GM21786 (cell line): Measurements from ENCODE around the gene GIT2.
"Not testable (repeated sequence)": the region's sequence is repeated elsewhere in the genome, so short reads cannot be mapped to it uniquely, and the experiment has no call there.

Source experiments
- ATAC-seq: cut with Tn5 transposase; IDR thresholded peaks from one replicate; pipeline ENCODE4 v1.9.1; 2021; ENCODE audit not compliant: unreplicated experiment

The GIT2 gene

DNA sequence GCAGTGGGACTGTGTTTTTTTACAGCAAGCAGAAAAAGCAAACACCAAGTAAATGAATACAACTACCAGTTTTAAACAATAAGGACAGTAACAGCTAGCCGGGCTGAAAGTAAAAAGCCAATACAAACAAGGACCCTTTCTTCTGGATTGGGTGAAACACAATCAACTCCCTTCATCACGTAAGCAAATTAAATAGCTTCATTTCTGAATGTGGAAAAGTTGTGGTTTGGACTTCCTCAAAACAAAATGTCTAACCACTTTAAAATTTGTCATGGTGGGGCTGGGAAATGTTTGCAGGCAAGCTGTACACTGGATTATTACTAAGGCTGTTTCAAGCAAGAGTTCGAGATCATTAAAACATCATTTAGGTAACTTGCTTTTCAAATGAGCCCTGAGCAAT is 48.6 kb downstream of the GIT2 start:
- no peak for ATAC-seq

DNA sequence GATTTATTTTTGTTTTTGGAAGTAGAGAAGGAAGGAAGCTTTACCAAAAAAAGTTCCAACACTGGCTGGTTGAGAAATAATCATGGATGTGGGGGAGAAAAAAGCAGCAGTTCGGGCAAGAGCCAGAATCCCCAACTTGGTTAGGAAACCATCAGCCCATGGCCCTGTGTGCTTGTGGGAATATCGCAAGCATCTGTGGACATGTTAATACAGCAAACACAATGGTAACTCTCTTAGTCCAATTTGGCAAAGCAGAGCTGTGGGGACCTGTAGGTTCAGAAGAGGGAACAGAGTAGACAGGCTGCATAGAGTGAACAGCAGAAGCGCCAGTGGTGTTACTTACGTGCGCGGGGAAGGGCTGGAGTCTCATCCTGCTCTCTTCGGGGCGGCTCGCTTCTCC is 49.3 kb downstream of the GIT2 start:
- ATAC-seq, result no peak

DNA sequence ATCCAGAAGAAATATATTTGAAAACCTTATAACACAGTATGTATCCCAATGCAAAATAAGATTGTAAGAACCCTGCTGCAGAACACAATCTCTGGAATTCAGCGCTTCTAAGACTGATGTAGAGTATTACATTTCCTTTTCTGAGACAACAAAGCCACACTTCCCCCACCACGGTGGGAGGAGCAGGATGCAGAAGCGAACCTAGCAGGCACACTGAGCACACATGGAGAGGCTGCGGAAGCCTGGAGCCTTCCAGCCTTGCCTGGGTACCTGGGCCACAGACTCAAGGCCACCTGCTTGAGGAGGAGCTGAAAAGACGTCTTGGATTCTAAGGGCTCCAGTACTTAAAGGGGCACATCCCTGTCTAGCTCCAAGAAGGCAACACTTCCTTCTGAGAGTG is 49.7 kb downstream of the GIT2 start:
- no peak for ATAC-seq

DNA sequence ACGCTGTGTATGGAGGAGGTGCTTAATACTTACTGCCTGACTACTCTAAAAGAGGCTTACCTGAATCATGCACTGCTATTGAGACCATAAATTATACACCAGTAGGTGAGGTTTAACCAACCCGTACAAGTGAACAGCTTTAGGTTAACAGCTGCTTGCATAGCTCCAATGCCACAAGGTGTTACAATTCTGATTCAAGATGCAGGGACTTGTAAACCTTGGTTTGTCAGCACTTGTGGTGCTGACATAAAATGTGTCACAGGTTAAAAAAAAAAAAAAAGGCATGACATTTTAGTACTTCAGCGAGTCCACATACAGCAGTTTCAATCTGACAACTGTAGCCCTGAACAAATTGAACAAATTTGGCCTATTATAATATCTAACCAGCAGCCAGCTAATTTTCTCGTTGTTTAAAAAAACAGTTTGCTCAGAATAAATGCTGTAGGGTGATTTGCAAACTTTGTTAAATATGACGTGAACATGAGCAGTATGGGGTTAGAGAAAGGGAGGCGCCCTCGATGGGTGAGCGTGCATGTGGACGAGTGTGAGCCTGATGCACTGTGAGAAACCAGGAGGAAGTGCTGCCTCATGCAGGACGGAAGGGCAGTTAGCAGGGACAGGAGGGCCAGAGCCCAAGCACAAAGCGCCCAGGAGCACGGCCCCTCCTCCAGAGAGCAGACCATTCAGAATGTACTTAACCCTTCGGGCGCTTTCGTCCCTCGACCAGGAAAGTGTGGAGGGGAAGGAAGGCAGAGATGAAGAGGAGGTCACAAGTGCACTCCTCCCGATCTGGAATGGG is 51.4 kb downstream of the GIT2 start:
- ATAC-seq, result no peak

DNA sequence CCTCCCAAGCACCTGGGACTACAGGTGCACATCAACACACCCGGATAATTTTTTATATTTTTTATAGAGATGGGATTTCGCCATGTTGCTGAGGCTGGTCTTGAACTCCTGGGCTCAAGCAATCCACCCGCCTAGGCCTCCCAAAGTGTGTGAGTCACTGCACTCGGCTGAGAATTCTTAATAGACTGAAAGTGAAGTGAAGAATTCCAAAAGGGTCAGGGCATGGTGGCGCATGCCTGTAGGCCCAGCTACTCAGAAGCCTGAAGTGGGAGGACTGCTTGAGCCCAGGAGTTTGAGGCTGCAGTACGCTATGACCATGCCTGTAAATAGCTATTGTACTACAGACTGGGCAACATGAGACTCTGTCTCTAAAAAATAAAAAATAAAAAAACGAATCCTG is 52.4 kb downstream of the GIT2 start:
- ATAC-seq, result no peak

DNA sequence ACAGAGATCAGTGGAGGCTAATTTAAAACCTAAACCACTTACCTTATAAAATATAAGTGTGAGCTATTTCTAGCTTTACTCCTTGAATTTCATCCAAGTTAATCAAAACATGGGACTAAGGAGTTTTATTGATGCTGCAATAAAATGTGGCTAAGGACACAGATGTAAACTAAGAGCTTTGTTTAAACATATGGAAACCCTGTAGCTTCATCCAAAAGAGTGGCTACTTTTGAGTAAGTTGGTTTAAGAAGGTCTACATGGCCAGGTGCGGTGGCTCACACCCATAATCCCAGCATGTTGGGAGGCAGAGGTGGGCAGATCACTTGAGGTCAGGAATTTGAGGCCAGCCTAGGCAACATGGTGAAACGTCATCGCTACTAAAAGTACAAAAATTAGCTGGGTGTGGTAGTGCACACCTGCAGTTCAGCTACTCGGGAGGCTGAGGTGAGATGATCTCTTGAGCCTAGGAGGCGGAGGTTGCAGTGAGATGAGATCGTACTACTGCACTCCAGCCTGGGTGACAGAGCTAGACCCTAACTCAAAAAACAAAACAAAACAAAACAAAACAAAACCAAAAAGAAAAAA is 55.7 kb downstream of the GIT2 start:
- no peak for ATAC-seq

DNA sequence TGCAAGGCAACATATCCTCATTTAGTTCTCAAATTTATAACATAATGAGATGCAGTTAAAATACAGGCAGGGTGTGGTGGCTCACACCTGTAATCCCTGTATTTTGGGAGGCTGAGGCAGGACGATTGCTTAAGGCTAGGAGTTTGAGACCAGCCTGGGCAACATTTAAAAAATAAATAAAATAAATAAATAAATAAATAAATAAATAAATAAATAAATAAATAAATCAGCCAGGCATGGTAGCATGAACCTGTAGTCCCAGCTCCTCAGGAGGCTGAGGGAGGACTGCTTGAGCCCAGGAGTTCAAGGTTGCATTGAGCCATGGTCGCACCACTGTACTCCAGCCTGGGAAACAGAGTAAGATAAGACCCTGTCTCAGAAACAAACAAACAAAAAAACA is 56.7 kb downstream of the GIT2 start:
- no peak for ATAC-seq

DNA sequence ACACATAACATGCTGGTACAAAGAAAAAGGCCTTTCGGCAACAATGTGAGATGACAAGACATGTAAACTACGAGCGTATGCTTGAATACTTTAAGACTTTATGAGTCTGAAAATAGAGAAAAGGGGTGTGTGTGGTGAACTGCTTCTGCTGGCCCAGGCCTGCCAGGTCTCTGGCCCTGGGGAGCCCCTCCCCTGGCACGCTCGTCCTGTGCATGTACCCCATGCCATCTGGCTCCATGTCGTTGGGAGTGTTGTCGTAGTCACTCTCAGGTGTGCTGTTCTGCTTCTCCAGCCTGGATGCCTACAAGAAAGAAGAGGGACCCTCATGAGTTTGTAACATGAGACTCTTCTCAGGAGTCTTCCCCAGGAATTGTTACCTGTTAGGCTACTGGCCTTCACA is 57.2 kb downstream of the GIT2 start:
- ATAC-seq, result no peak

DNA sequence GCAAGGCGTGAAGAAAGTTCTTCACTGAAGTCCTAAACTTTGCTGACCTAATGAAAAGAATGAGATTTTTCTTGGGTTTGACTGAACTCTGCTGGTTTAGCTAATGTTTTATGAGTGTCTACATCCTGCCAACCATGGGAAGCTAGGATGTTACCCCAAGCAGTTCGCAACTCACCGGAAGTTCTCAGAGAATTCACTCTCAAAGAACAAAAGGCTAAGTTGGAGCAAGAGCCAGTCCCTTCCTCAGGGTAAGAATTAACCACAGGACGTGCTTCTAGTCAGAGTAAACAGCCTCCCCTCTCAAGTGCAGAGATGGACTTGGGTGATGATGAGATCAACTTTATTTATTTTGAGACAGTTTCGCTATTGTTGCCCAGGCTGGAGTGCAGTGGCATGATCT is 58.8 kb downstream of the GIT2 start:
- ATAC-seq, result no peak

DNA sequence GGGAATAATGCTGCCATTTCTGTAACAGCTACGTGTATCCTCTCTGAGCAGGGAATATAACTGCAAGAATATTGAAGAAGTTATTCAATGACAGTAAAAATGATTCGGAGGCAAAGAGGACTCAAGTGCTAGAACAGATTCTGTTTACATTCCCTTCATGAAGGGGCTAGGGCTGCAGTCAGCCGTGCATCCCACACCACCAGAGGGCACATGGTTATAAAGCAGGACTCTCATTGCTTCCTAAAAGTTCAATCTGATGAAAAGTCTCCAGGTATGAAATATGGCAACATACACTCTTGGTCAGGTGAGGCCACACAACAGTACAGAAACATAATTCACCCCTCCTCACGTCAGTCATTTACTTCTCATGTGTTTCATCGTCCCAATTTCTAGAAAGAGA is 62.1 kb downstream of the GIT2 start:
- ATAC-seq, result no peak

DNA sequence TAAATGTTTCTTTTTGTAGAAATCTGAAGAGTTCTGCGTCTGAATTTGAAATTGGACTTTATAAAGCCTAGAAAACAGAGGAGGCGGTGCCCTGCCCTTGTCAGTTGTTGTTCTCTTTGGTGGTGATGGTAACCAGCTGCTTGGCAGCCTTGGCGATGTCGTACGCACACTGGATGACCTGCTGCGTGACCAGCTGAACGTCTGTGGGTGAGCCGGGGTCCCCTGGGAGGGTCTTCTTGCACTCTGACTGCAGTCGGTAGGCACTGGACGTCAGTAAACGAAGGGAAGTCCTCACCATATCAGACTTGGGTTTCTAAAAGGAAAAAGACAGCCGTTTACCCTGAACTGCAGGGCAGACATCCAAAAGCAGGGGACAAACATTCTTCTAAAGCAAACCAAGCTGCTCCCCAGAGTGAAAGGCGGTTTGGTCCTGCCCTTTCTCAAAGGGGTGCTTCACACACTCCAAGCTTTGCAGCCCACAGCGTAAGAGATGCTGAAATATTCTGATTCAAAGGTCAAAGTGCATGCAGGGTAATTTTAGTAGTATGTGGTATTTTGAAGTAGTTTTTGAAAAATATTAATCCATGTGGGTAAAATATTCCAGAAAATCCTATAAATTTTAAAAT is 63.2 kb downstream of the GIT2 start:
- ATAC-seq, result no peak

DNA sequence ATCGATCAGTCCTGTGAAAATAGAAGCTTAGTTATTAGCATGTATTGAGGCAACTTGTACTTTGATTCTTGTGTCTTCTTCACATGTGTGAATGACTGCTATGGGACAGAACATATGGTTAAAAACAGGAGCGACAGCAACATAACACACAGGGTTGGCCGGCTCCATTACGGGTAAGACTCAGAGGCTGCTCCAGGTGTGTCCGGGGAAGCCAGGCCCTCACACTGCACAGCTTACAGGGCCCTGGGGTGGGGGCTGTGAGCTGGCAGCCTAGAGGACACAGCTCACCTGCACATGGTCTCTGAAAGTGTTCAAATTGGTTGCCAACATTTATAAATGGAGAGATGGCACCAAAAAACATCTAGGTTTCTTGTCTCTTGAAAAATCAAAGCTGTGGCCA is 65.0 kb downstream of the GIT2 start:
- no peak for ATAC-seq

DNA sequence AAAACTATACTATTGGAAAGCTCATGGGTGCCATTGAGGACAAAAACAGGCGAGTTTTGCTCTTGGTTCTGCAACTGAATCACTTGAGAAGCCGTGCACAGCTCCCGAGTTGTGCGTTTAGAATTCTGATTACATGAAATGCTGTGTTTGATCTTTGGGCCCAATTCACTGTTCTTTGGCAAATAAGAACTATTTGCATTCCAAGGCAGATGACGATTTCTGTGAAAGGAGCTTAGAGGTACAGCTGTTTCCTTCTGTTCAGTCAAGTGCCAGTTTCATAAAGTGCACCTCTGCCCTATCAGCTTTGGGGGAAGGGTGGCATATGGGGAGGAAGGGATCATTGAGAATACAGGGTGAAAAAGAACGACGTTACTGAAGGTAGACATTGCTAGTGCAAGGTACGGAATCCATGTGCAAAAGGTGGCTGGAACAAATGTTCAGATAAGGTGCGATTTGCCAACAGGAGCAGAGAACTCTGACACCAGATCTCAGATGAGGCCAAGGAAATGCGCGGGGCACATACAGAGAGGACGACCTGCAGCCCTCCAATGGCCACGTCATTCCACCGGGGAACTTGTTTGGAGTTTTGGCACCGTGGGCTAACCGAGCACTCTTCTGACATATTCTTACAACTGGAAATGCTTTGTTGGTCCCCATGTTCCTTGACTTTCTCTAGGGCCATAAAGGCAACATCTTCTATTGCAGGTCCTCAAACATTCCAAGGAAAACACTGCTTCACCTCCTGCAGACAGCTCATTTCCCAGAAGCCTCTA is 66.0 kb downstream of the GIT2 start:
- no peak for ATAC-seq

DNA sequence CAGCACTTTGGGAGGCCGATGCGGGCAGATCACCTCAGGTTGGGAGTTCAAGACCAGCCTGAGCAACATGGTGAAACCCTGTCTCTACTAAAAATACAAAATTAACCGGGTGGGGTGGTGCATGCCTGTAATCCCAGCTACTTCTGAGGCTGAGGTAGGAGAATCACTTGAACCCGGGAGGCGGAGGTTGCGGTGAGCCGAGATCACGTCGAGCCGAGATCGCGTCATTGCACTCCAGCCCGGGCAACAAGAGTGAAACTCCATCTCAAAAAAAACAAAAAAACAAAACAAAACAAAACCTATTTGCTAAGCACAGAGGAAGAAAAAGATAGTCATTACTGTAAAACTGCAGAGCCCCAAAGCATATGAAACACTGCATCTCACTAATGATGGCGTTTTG is 66.8 kb downstream of the GIT2 start:
- not testable (repeated sequence) for ATAC-seq

DNA sequence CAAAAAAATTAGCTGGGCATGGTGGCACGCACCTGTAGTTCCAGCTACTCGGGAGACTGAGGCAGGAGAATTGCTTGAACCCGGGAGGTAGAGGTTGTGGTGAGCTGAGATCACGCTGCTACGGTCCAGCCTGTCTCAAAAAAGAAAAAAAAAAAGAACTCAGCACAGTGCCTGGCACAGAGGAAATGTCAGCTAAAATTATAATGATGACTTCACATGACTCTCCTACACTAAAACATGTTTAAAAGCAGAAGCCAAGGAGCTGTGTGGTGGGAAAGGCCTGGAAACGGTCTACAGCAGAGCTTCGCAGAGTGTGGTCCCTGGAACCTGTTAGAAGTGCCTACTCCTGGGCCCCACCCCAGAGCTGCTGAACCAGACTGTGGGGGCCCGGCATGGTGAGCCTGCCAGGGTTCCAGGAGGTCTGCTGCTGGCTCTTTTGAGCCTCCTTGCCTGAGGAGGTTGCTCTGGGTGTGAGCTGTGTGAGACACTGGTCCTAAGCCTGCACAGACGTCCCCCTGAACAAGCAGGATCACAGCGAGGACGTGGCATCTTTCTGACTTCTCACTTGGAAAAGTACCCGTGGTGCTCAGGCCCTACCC is 68.0 kb downstream of the GIT2 start:
- ATAC-seq, result no peak

DNA sequence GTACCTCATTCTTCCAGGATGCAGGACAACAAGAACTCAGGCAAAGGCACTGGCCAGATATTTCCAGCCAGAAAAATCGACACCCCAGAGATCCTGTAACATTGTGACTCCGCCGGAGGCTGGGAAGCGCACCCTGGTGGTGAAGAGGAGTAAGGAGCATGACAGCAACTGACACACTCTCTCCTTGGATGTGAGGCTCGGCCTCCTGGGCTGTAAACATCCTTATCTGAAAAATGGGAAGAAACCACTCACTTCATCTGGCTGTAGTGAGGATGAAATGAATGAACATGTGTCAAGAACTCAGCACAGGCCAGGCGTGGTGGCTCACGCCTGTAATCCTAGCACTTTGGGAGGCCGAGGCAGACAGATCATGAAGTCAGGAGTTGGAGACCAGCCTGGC is 68.5 kb downstream of the GIT2 start:
- ATAC-seq, result no peak

DNA sequence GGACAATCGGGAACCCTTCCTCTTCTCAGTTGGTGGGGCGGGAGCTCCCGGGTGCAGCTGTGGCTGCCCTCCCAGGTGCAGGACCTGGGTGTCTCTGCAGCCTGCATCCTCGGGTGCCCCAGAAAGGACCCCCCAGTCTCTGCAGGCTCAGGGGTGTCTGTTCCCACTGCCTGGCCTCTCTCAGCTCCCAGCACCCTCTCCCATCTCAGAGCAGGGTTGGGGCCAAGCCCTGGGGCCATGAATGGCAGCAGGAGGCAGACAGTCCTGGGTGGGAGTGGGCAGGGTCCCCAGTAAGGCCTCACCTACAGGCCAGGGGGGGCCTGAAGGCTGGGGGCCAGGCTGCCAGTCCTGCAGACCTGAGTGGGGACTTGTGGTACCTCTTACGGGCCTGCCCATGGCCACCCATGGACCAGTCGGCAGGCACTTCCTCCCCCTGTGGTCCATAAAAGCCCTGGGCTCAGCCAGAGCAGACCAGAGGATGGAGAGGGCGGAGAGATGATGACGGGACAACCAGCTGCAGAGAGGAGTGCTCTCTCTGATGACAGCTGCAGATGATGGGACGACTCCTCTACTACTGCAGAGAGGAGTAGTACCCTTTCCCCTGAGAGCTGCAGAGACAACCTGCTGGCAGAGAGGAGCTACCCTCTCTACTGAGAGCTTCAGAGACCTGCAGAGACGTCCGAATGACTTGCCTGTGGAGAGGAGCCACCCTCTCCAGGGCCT is 69.5 kb downstream of the GIT2 start:
- ATAC-seq, result no peak

DNA sequence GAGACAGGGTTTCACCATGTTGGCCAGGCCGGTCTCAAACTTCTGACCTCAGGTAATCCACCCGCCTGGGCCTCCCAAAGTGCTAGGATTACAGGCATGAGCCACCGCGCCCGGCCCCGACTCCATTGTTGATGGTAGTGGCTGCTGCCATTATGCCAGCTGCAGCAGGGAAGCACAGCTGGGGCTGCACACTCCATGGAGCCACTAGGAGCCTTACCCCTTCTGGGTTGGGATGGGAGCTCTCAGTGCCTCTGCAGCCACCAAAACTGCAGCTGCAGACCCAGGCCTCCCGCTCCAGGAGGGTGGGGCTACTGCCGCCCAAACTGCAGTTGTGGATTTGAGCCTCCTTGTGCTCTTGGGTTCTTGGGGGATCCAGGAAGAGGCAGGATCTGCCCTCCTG is 70.2 kb downstream of the GIT2 start:
- no peak for ATAC-seq

DNA sequence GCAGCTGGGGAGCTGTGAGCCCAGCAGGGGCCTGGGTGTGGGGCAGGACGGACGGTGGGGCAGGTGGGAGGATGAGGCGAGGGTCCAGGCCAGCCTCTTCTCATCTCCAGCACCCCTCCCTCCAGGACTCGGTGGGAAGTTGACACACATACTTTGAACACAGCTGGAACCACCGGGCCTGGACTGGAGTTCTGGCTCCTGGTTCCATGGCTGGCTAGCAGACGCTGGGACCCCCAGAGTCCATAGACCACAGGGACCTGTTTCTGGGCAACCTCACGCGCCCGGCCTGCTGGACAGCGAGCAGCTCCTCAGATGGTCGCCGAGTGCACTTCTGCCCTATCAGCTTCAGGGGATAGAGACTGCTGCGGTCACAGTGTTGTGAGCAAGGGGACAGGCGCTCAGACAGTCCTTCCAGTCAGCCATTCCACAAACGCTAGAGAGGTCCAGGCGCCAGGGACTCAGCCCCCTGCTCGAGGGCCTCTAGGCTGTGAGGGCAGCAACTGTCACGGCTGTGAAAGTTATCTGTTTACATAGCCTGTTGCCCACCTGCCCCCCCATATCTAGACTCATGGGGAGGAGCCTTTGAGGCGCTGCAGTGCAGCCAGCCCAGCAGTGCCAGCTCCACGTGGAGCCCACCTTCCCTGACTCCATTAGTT is 70.9 kb downstream of the GIT2 start:
- ATAC-seq, result no peak
